GDM1 (cell line): Measurements from ENCODE around the gene RTRAF.

Source experiments
- DNase-seq: peaks from one replicate; lab custom pipeline; 2025; lab: John Stamatoyannopoulos, UW

Gene RTRAF

DNA sequence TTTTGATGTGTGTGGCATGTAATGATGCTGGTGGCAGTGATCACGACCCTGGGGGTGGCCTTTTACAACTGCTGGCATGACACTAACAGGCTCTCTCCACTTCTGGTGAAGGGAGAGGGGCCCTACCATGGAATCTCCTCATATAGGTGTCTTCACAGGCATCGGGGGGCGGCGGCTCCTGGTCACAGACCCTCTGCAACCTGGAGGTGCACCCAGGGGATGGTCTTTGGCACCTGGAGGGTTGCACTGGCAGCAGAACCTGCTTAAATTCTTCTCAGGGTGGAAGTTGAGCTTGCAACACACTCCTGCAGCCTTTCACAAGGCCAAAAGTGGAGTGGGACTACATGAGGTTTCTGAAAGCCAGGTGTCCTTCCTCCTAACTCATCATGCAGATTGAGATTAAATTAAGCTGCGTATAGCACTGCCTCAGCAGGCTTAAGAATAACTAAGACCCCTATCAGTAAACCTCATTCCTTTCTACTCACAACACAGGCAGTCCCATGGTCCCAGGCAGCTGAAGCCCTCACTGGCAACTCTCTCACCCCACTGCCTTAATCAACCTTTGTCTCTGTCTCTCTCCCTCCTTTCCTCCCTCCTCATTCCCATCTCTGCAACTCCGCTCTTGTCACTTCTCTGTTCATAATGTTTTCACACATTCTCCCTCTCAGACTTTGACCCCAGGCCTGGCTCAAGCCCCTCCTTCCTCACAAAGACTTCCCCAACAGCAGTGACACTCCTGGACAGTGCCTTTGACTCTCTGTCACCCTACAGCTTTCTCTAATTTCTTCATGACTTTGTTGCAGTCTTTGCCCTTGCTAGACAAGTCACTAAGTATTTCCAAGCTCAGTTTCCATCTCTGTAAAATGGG lies 60.6 kb downstream of the RTRAF start:
- DNase-seq: no peak

DNA sequence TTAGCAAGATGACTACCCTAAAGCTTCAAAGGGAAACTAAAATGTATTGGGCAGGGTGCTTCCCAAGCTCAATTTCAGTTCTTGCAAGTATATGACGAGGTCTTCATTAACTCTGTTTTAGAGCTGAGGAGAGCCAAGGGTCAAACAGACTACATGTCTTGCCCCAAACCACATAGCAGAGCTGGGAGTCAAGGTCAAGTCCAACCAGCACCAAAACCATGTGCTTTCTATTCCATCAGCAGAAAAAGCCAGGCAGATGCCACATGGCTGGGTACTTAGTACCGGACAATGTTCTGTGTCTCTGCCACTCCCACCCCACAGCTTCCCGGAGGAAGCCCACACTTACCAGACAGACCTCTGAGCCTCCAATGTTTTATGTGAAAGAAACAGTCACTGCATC lies 61.9 kb downstream of the RTRAF start:
- no peak for DNase-seq

DNA sequence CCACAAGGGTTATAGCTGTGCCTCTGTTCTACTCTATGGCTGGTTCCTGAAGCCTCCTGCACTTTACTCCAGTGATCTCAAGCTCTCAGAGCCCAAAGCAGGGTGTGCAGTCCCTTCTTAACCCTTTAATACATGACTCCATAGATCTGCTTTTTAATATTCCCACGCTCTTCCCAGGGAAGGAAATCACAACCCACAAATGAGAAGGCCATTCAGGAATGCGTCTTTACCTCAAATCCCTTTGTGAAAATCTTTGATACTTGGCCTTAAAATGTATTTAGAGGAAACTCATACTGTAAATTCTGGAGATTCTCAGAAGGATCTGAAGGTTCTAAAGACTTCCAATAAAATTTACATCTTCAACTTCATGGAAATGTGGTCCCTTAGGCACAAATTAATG lies 62.5 kb downstream of the RTRAF start:
- no peak for DNase-seq

DNA sequence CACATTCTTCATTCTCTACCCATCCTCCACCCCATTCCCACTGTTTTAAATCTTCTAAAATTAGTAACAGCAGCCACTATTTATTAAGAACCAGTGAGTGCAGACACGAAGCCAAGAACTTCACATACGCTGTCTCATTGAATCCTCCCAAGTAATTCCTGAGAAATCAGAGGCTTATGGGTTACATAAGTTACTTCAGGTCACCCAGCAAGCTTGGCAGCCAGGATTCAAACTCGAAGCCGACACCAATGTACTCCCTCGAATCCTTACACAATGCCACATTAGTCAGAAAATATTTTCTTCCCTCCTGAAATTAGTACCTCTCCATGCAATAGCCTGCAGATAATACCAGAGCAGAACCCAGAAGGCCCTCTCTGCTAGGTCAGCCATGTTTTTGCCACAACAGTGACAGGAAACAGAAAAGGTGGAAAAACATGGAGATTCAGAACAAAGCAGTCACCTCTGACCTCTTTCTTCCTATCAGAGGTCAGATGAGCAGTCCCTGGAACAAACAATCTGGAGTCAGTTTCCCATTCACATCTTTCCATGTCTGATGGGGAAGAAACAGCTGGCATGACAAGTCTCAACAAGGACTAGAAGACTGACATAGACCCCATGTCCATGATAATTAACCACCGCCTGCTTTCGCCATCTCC lies 63.1 kb downstream of the RTRAF start:
- no peak for DNase-seq

DNA sequence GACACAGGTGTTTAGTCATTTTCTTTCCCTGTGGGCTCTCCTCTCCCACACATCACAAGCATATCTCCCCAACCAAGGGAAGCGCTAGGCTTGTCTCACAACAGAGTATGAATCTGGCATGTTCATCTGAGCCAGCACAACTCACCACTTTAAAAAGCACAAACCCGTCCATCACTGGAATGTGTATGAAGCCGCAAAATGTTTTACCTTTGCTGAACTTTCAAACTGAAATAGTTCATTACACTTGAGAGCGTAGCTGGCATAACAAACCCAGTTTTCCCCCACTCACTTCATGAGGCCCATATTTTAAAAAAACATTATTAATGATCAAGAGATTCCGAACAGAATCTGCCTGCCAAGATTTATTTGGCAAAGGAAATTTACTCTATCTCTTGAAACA lies 63.7 kb downstream of the RTRAF start:
- no peak for DNase-seq

DNA sequence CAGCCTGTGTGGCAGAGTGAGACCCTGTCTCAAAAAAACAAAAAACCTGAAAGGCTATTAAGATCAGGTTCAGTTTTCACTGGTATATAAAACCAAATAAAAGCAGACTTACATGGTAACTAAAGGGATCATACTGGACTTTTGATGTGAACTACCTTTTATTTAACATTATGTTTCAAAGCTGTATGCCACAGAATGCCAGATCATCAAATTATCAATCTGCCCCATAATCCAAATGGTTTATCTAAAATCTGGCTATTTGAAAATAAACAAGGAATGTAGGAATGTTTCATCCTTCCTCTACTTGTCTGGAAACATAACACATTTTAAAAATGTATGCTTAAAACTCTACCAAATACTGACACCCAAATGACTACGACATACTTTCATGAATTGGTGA lies 65.3 kb downstream of the RTRAF start:
- no peak for DNase-seq

DNA sequence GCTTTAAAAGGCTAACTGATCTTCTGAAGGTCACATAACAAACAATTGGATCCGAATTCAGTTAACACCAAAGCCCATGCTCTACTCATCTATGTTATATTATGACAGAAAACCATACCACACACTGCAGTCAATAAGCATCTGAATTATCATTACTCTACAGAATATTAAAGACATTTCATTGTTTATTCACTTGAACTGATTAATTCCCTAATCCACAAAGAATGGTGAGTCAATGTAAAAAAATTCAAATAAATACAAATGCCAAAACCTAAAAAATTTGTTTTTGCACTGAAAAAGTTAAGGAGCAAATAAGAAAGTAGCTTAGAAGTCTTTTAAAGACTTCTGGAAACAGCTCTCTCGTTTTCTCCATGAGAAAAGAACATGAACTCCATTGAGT lies 65.8 kb downstream of the RTRAF start:
- no peak for DNase-seq

DNA sequence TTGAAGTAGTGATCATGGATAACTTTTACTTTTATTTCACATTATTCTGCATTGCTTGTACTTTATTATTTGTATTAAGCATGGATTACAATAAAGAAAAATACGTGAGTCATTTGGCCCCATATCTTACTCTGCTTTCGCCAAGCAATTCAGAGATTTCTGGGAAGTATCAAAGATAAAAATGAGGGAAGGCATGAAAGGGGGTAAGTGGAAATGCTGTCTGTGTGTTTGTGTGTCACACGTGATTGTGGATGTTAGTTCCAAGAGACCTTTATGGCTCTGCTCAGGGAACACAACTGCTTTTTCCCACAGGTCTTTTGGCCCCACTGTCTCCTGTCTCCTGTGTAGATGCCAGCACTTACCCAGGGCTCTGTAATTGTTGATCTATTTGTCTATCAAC lies 69.0 kb downstream of the RTRAF start:
- no peak for DNase-seq

DNA sequence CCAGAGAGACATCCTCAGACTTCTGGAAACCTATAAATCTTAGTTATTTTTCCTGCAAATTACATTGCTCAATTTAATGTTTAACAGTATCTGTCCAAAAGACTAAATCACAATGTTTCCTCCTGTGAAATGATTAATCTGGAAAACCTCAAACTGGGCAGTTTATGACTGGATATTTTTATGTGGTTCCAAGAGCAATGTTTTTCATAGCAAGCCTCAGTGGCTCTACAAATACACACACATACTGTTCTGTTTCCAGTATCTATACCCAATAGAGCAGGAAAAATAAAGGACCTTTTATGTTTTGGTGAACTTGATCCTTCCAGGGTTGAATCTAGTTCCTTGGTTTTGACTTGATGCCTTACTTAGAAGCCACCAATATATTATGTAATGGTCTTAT lies 70.3 kb downstream of the RTRAF start:
- no peak for DNase-seq

DNA sequence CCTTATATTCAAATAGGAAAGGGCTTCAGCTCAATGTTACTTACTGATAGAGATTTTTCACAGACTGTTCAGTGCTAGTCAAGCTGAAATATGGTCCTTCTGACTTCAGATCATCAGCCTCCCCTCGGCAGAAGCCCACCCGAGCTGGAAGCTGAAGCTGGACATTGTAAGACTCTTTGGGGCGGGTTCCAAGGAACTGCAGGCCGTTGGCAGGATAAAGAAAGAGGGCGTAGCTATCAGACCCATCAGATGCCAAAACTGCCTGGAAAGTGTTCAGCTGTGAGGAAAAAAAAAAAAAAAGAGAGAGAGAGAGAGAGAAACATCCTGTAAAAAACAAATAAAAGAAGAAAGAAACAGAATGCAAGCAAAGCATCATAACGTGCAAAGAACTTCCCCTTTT lies 70.7 kb downstream of the RTRAF start:
- no peak for DNase-seq
